Tibial nerve (tissue), 4 donors: Measurements from ENCODE around the gene RNF26.

Experiments
- EP300 ChIP-seq, 2 donors: sonication (generic); formaldehyde crosslinking; IDR thresholded peaks; one replicate each; pipeline ENCODE4 v1.6.1; 2017; ENCODE audit warnings: antibody characterized with exemption in 2 of 2, mild to moderate bottlenecking in 1 of 2
- TF ChIP-seq, protein P1 (sequence below), 5 experiments: fragments of 200-600 bp in 3 of 5; fragments of 450-650 bp in 2 of 5; sonication (generic) in 3 of 5; IDR thresholded peaks; one replicate each; pipeline ENCODE4 v1.5.1; 2016 to 2019; ENCODE audit warnings: antibody characterized with exemption in 5 of 5, mild to moderate bottlenecking in 3 of 5, moderate library complexity in 2 of 5

DNA sequence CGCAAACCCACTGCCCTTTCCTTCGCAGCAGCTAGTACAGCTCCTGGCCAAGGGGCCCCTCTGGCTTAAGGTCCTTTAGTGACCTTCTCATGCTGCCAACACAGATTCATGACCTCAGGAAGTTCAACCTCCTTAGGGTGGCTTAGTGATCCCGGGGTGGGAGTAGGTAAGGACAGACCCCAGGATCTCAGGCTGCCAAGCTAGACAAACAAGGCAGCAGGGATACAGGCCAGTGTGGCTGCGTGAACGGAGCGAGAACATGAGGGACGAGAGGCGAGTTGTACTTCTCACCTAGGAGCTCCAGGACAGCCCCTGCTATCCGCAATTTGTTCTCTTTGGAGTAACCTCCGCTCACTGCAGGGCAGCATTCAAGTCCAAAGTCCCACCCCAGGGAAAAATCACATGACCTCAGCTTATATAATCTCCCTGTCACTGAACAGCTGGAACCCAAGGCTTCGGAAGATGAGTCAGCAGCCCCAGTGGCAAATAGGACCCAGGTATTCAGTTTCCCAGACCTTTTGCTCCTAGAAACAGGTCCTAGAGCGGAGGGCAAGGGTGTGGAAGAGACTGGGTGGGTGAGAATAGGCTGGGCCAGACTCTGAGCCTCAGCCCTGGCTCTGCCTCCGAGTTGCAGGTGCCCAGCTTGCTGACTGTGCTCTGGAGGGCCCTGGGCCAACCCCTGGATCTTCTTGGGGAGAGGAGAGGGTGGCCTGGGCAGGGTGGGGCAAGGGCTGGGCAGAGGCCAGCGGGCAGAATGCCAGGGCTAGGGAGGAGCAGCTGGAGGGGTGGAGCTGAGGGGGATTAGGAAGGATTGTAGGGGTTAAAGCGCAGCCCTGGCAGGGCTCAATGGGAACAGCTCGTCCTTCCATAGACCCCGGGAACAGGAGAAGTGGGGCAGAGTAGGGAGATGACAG is 34.1 kb downstream of the RNF26 start:
- TF ChIP-seq, protein P1, sequence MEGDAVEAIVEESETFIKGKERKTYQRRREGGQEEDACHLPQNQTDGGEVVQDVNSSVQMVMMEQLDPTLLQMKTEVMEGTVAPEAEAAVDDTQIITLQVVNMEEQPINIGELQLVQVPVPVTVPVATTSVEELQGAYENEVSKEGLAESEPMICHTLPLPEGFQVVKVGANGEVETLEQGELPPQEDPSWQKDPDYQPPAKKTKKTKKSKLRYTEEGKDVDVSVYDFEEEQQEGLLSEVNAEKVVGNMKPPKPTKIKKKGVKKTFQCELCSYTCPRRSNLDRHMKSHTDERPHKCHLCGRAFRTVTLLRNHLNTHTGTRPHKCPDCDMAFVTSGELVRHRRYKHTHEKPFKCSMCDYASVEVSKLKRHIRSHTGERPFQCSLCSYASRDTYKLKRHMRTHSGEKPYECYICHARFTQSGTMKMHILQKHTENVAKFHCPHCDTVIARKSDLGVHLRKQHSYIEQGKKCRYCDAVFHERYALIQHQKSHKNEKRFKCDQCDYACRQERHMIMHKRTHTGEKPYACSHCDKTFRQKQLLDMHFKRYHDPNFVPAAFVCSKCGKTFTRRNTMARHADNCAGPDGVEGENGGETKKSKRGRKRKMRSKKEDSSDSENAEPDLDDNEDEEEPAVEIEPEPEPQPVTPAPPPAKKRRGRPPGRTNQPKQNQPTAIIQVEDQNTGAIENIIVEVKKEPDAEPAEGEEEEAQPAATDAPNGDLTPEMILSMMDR (IDR thresholded peaks at IDR 0.05): no peak
- TF ChIP-seq EP300 (IDR thresholded peaks at IDR 0.05): peak in 1 of 2 donors; percentile 49
